HG03558 (cell line): ENCODE measurements around the gene ZDHHC22.
"Not testable (repeated sequence)": the region's sequence is repeated elsewhere in the genome, so short reads cannot be mapped to it uniquely, and the experiment has no call there.

Experiments
- ATAC-seq: cut with Tn5 transposase; IDR thresholded peaks from one replicate; pipeline ENCODE4 v1.9.1; 2021; ENCODE audit warnings: moderate number of reproducible peaks; ENCODE audit not compliant: unreplicated experiment; ENCODE audit errors: extremely low read depth

The ZDHHC22 gene

DNA sequence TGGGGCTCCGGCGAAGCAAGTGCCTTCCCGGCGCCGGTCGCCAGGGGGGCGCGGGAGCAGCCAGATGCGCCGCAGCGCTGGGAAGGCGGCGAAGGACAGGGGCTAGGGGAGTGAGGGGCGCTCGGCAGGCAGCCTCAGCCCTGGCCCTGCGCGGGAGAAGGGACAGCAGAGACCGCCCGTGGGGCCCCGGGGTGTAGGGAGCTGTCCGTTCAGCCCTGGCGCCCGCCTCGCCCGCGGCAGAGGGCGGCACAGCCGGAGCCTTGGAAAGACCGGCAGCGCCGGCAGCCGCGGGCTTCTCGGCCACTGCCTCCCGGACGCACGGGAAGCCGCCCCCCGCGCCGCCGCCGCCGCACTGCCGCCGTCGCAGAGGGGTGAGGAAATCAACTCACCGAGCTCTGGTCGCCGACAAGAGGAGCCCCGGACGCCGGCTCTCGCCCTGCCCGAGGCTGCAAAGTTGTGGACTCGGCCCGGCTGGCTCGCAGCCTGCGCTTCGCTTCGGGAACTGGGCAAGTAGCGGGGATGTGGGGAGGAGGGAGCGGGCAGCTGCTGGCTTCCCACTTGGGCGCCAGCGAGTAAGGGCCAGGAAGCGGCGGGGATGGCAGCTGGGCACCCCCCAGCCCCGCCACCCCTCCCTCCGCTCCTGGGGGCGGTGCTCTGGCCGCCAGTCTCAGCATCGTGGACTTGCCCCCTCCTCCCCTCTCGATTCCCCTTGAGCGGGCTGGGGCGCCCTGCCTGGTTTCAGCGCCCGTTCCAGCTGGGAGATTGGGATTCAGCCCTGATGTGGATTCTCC is at the start of gene ZDHHC22:
Gene ZDHHC22, minus strand, starts transcription at position 578 of the 791 bp plus-strand sequence. CDS start 2,053 bp downstream, outside the sequence.
- ATAC-seq = no peak

GRCh38 chr14:77190977-77191376 is 49.4 kb upstream of the ZDHHC22 start:
- no peak for ATAC-seq

- ATAC-seq = no peak
These were observed 47.9 kb upstream of the ZDHHC22 start for GRCh38 chr14:77189479-77189878.

GRCh38 chr14:77187649-77188012 is 46.0 kb upstream of the ZDHHC22 start:
- no peak for ATAC-seq

- no peak for ATAC-seq
These were observed 45.5 kb upstream of the ZDHHC22 start for GRCh38 chr14:77186911-77187648.

DNA sequence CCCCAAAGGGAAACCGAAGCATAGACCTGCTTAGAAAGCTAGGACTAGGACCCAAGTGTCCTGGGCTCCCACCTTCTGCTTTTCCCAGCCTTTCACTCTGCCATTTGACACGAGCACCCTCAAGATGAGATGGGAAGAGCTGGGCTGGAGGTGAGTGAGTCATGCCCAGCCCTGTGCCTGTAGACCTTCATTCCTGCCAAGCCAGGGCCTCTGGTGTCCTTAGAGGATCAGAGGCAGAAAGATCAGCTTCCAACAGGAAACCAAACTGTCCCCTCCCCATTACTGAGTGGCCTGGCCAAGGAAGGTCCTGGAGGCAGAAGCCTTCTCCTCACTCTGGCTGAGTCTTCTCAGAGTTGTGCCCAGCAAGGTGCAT is 43.5 kb upstream of the ZDHHC22 start:
- no peak for ATAC-seq

DNA sequence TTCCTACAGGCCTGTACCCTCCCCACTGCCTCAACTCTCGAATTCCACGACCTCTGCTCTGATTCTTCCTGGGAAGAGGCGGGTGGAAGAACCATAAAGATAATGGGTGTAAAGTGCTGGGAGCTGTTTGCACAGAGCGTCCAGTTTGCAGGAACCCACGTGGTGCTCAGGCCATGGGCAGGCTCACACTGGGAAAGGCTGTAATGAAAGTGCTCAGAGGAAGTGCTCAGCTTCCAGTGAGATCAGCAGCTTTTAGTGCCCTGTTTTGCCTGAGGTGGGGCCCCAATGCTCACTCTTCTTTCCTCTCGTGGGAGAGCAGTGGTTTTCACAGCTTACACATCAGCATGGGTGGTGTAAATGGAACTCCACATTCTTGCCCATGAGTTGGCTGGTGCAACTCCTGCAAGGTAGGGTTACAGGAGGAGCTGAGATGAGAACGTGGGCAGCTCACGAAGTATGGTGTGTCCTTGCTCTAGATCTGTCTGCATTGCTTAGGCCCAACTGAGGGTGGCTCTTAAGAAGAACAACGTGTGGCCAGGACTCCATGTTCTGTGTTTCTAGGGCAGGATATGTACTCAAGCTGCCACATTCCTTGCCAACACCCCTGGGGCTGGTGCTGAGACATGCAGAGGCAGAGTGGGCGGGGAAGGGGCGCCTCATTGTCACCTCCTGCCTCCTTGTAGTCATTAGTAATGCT is 43.0 kb upstream of the ZDHHC22 start:
- ATAC-seq = no peak

GRCh38 chr14:77183896-77184295 is 42.3 kb upstream of the ZDHHC22 start:
- no peak for ATAC-seq

- ATAC-seq = no peak
These were observed 40.2 kb upstream of the ZDHHC22 start, which contains the start of gene TMEM63C for GRCh38 chr14:77181603-77182437. Gene TMEM63C, plus strand, starts transcription at chr14:77181798. Its CDS starts 37,016 bp downstream, at chr14:77218814.

DNA sequence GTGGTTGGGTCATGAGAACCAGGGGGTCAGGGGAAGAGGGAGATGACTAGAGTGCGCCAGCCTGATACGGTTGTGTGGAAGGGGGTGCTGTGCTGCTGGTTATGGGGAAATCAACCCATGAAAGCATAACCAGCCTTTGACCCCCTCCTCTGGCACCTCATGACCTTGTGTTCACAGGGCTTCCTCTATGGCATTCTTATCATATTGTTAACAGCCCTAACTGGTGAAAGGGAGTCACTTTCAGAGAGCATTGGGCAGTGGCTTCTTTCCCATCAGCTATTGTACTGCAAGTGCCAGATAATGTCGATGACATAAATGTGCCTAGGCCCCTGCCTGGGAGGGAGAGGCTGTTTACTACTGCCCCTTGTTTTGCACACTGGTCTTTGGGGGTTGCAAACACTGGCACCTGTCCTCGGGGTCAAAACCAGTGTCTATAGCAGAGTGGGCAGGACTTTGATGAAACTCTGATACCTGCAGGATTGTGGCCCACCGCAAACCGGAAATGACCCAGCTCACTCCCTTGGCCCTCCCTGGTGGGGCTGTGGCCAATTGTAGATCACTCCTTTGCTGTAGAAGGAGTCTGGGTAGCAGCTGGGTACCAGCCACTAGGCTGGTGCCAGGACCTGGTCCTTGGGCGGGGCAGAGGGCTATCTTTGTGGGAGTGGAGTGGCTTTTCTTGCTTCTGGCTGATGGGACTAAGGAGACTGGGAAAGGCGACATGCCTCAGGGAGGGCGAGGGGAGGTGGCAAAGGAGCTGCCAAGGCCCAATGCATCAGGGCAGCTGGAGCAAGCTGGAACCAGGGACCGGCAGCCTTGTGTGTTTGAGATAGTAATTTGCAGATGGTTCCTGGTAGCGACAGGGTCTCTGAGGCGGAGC is 39.4 kb upstream of the ZDHHC22 start:
- ATAC-seq = no peak

- ATAC-seq = no peak
These were observed 37.1 kb upstream of the ZDHHC22 start for GRCh38 chr14:77178656-77179055.

GRCh38 chr14:77177702-77178101 is 36.1 kb upstream of the ZDHHC22 start:
- ATAC-seq = no peak

GRCh38 chr14:77175843-77176242 is 34.3 kb upstream of the ZDHHC22 start:
- no peak for ATAC-seq

DNA sequence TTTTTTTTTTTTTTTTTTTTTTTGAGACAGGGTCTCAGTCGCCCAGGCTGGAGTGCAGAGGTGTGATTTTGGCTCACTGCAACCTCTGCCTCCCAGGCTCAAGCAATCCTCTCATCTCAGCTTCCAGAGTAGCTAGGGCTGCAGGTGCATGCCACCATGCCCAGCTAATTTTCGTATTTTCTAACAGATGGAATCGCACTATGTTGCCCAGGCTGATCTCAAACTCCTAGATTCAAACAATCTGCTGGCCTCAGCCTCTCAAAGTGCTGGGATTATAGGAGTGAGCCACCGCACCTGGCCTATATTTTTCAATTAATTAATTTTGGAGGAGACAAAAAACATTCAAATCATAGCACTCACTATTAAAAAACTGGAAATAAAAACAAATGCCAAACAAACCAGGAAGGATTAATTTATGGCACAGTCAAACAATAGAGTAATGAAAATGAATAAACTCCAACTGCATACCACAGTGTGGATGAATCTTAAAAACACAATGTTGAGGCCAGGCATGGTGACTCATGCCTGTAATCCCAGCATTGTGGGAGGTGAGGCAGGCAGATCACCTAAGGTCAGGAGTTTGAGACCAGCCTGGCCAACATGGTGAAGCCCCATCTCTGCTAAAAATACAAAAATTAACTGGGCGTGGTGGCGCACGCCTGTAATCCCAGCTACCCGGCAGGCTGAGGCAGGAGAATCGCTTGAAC is 32.5 kb upstream of the ZDHHC22 start:
- not testable (repeated sequence) for ATAC-seq

DNA sequence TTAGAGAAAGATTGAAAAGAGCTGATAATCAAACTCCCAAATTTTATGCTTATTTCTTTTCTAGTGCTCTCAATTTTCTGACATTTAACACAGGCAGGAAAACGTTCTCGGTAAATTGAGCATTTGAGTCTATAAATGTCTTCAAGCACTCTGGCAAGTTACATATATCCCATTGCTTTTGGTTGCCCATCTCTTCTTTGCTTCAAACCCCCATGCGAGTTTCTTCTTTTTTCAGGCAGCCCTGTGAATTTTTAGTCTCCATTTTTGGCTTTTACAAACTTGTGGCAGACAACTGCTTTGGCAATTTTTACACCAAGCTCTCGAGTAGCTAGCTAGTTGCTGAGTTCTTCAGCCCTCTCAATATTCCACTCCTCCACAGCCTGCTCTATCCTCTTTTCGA is 31.3 kb upstream of the ZDHHC22 start:
- no peak for ATAC-seq

DNA sequence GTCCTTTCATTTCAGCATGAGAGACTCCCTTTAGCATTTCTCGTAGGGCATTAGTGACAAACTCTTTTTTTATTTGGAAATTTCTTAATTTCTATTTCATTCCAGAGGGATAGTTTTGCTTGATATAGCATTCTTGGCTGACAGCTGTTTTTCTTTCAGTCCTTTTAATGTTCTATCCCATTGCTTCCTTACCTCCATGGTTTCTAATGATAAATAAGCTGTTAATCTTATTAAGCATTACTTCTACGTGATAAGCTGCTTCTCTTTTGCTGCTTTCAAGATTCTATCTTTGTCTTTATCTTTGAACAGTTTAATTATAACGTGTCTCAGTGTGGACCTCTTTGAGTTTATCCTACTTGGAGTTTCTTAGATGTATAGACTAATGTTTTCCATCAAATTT is 28.5 kb upstream of the ZDHHC22 start:
- ATAC-seq = no peak

GRCh38 chr14:77161011-77161410 is 19.4 kb upstream of the ZDHHC22 start:
- no peak for ATAC-seq

DNA sequence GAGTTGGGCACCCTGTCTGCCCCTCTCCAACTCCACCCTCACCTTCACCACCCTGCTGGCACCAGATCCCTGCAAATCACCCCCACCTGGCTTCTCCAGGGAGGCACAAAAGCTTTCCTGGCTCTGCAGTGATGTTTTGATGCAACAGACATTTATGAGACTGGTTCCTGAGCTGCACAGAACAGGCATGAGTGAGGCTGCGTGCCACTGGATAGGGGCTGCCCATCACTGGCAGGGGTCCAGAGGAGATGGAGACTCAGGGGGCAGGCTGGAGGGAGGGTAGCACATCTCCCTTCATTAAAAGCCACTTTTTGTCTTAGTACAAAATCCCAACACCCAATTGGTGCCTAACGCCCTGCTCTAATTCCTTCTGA is 17.3 kb upstream of the ZDHHC22 start:
- ATAC-seq = no peak
